Gastrocnemius medialis (tissue), 4 donors: ENCODE measurements around the gene ZNF585A. TPM values are rescaled to one million over a fixed set of nuclear protein-coding genes. Genes with fewer than 3 reads are reported as not detected.

Experiments used
- ATAC-seq, 2 donors: fragments of 150-250 bp; one replicate each; pipeline ENCODE4 v1.9.1; 2016
- DNase-seq, 2 donors: peaks; one replicate each; pipeline ENCODE4 v3.0.0-alpha.2; 2019
- H3K27ac ChIP-seq, 4 donors: fragments of 200-600 bp; sonication (generic); 1 replicate in 1 of 4; 2 replicates in 3 of 4; pipeline ENCODE4 v1.5.1; 2016 to 2018; ENCODE audit warnings: mild to moderate bottlenecking in 2 of 4, moderate library complexity in 1 of 4
- H3K27me3 ChIP-seq, 3 donors: fragments of 200-600 bp; sonication (generic) in 2 of 3; 1 replicate in 1 of 3; 2 replicates in 2 of 3; pipeline versions ENCODE4 v1.5.1 to v1.6.0; 2016 to 2019; ENCODE audit warnings: mild to moderate bottlenecking in 1 of 3, moderate library complexity in 1 of 3
- H3K36me3 ChIP-seq, 2 donors: fragments of 200-600 bp; sonication (generic) in 1 of 2; one replicate each; pipeline ENCODE4 v1.5.1; 2017 to 2018
- H3K4me1 ChIP-seq, 2 donors: fragments of 200-600 bp; sonication (generic) in 1 of 2; one replicate each; pipeline ENCODE4 v1.5.1; 2016 to 2017; ENCODE audit warnings: mild to moderate bottlenecking in 2 of 2
- H3K4me3 ChIP-seq, 4 donors: fragments of 200-600 bp; sonication (generic) in 3 of 4; 1 replicate in 1 of 4; 2 replicates in 3 of 4; pipeline ENCODE4 v1.5.1; 2016 to 2019; ENCODE audit warnings: mild to moderate bottlenecking in 2 of 4
- H3K9me3 ChIP-seq, 3 donors: fragments of 200-600 bp; sonication (generic) in 2 of 3; 1 replicate in 1 of 3; 2 replicates in 2 of 3; pipeline ENCODE4 v1.5.1; 2016 to 2019
- CTCF ChIP-seq, 5 experiments: fragments of 450-650 bp in 3 of 5; fragments of 200-600 bp in 2 of 5; sonication (generic) in 2 of 5; IDR thresholded peaks in 4 of 5; conservative IDR thresholded peaks in 1 of 5; 1 replicate in 4 of 5; 2 replicates in 1 of 5; pipeline ENCODE4 v1.5.1; 2016 to 2019; ENCODE audit warnings: antibody characterized with exemption in 5 of 5, mild to moderate bottlenecking in 3 of 5, moderate library complexity in 3 of 5
- POLR2A ChIP-seq, 2 donors: fragments of 450-650 bp; IDR thresholded peaks; one replicate each; pipeline ENCODE4 v1.6.1; 2017; ENCODE audit warnings: antibody characterized with exemption in 2 of 2, mild to moderate bottlenecking in 2 of 2, moderate library complexity in 2 of 2
- in situ Hi-C, 4 donors: fragments of 200-750 bp; cut with MboI; loops; one replicate each; pipeline versions ENCODE4 v1.15.0 to v1.8.0; 2017; ENCODE audit warnings: low sequenced_read_pairs in 4 of 4
- intact Hi-C: fragments of 100-400 bp; cut with DNase I; formaldehyde crosslinking; loops from one replicate; pipeline ENCODE4 v1.15.1; 2023; ENCODE audit warnings: low total_unique reads
- total RNA-seq, 4 donors: library from RNA; depleted of rRNA; stranded (reverse); fragments of >200 nt; gene quantifications; one replicate each; pipeline versions ENCODE4 v1.1.0 to v1.2.3, GENCODE V29; 2016

ZNF585A gene
- total RNA-seq, 4 donors from 2014 or later: 2.0 to 10.5 (median 6.0) TPM

DNA sequence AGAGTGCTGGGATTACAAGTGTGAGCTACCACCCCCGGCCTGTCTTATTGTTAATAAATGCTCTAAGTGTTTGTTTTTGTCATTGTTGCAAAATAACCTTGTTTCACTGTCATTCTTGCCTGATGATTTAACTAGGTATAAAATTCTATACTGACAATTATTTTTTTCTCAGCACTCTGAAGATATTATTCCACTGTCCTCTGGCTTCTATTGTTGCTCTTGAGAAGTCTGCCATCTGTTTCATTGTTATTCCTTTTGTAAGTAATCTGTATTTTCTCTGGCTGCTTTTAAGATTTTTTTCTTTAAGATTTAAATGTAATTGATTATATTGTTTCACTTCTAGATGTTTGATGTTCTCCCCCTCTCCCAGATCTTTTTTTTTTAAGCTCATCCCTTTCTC lies 76.6 kb downstream of the ZNF585A start:
- ATAC-seq (no peak), DNase-seq (no peak)
- Histone ChIP-seq H3K27me3 (no peaks in the 10 kb centered on the region), H3K36me3 (peaks cover 25 to 100% of the 10 kb centered on the region in 2 donors), H3K9me3 (peaks cover 11 to 58% (median 14%) of the 10 kb centered on the region in 3 donors), H3K4me3 (no peak overlapping the region), H3K27ac (no peak overlapping the region), H3K4me1 (no peaks in the 10 kb centered on the region)
- intact Hi-C loops (no loop called here), in situ Hi-C loops (no loop called here)
- TF ChIP-seq POLR2A (IDR thresholded peaks at IDR 0.05) (no peak), CTCF (IDR thresholded peaks at IDR 0.05 in 4 of 5, conservative IDR thresholded peaks at IDR 0.05 in 1 of 5) (no peak)

Other genes with a start within 250 kb of the ZNF585A start
- gene ZNF420, start 94.3 kb downstream of the ZNF585A start, total RNA-seq: 10 to 100 TPM in 1 of 4 donors, 1 to 10 TPM in 3; 3.0 to 15.4 (median 3.7) TPM
- 1 to 10 TPM; 2.6 to 6.7 (median 3.8) TPM for gene ZNF585B, start 37.8 kb upstream of the ZNF585A start, total RNA-seq
- gene ZNF383, start 45.5 kb upstream of the ZNF585A start, total RNA-seq: 1 to 10 TPM; 2.3 to 8.4 (median 4.0) TPM
- 1 to 10 TPM; 2.0 to 6.0 (median 2.8) TPM for gene ZNF527, start 198.4 kb upstream of the ZNF585A start, total RNA-seq